ENCODE data around the gene ITPR2.
A peak's percentile ranks its signal among the peaks of the same experiment; 100 is the strongest.
"Not testable (repeated sequence)": the region's sequence is repeated elsewhere in the genome, so short reads cannot be mapped to it uniquely, and the experiment has no call there.

ITPR2 gene

GRCh38 chr12:26338586-26339572 lies 494.1 kb downstream of the ITPR2 start:
- ATAC-seq (peak; percentile 19), DNase-seq (no peak)

GRCh38 chr12:26335651-26336050 lies 497.3 kb downstream of the ITPR2 start:
- no peak for ATAC-seq
- DNase-seq, result no peak

GRCh38 chr12:26334621-26335124 lies 498.3 kb downstream of the ITPR2 start:
- ATAC-seq (no peak), DNase-seq (no peak)

GRCh38 chr12:26331960-26332359 lies 501.0 kb downstream of the ITPR2 start:
- ATAC-seq, result peak; percentile 23

GRCh38 chr12:26331136-26331535 lies 501.9 kb downstream of the ITPR2 start:
- DNase-seq, result no peak

More at GRCh38 chr12:26331960-26332359, 501.0 kb downstream of the ITPR2 start:
- DNase-seq, result no peak

GRCh38 chr12:26327975-26328644 lies 504.9 kb downstream of the ITPR2 start:
- DNase-seq (no peak), ATAC-seq (no peak)

More at GRCh38 chr12:26331136-26331535, 501.9 kb downstream of the ITPR2 start:
- no peak for ATAC-seq

- DNase-seq (no peak), ATAC-seq (no peak)
Observed at GRCh38 chr12:26323673-26324072, 509.3 kb downstream of the ITPR2 start.

GRCh38 chr12:26319511-26319910 lies 513.5 kb downstream of the ITPR2 start:
- DNase-seq (no peak), ATAC-seq (no peak)

GRCh38 chr12:26318661-26319068 lies 514.3 kb downstream of the ITPR2 start:
- ATAC-seq (peak; percentile 65), DNase-seq (no peak)

GRCh38 chr12:26317942-26318575 lies 514.9 kb downstream of the ITPR2 start:
- ATAC-seq, result peak; percentile 93
- DNase-seq, result no peak

- ATAC-seq, DNase-seq: not testable (repeated sequence)
Observed at GRCh38 chr12:26314103-26314502, 518.9 kb downstream of the ITPR2 start.

GRCh38 chr12:26310489-26310888 lies 522.5 kb downstream of the ITPR2 start:
- DNase-seq, ATAC-seq: not testable (repeated sequence)

- DNase-seq (no peak), ATAC-seq (no peak)
Observed at GRCh38 chr12:26309634-26310033, 523.4 kb downstream of the ITPR2 start.

GRCh38 chr12:26304273-26304672 lies 528.7 kb downstream of the ITPR2 start:
- DNase-seq, result no peak
- no peak for ATAC-seq

- no peak for DNase-seq
- no peak for ATAC-seq
Observed at GRCh38 chr12:26303418-26303817, 529.6 kb downstream of the ITPR2 start.

- no peak for ATAC-seq
- DNase-seq, result no peak
Observed at GRCh38 chr12:26302776-26303175, 530.2 kb downstream of the ITPR2 start.

- DNase-seq (no peak), ATAC-seq (no peak)
Observed at GRCh38 chr12:26299751-26300150, 533.2 kb downstream of the ITPR2 start.

- ATAC-seq, result peak; percentile 96
Observed at GRCh38 chr12:26298785-26299621, 534.0 kb downstream of the ITPR2 start.

GRCh38 chr12:26297396-26298070 lies 535.5 kb downstream of the ITPR2 start:
- ATAC-seq (peak; percentile 56), DNase-seq (no peak)

More at GRCh38 chr12:26298785-26299621, 534.0 kb downstream of the ITPR2 start:
- DNase-seq, result no peak

- DNase-seq (no peak), ATAC-seq (no peak)
Observed at GRCh38 chr12:26295001-26295400, 538.0 kb downstream of the ITPR2 start.

- no peak for ATAC-seq
- DNase-seq, result no peak
Observed at GRCh38 chr12:26293612-26294011, 539.4 kb downstream of the ITPR2 start.
